Stomach (tissue), 4 donors: ENCODE measurements around the gene SND1.

ENCODE experiments used
- POLR2A ChIP-seq, 4 donors: fragments of 450-650 bp; IDR thresholded peaks; one replicate each; pipeline ENCODE4 v1.6.1; 2016; ENCODE audit warnings: antibody characterized with exemption in 4 of 4, control low read depth in 2 of 4, mild to moderate bottlenecking in 1 of 4, moderate library complexity in 1 of 4
- POLR2AphosphoS5 ChIP-seq, 3 donors: sonication (generic); formaldehyde crosslinking; IDR thresholded peaks; one replicate each; pipeline ENCODE4 v1.6.1; 2016; ENCODE audit warnings: antibody characterized with exemption in 3 of 3
- TF ChIP-seq, protein P1 (sequence below), 7 experiments: fragments of 450-650 bp in 4 of 7; fragments of 200-600 bp in 3 of 7; sonication (generic) in 3 of 7; IDR thresholded peaks; one replicate each; pipeline ENCODE4 v1.5.1; 2016 to 2019; ENCODE audit warnings: antibody characterized with exemption in 7 of 7, control low read depth in 2 of 7, mild to moderate bottlenecking in 1 of 7

- TF ChIP-seq, protein P1, sequence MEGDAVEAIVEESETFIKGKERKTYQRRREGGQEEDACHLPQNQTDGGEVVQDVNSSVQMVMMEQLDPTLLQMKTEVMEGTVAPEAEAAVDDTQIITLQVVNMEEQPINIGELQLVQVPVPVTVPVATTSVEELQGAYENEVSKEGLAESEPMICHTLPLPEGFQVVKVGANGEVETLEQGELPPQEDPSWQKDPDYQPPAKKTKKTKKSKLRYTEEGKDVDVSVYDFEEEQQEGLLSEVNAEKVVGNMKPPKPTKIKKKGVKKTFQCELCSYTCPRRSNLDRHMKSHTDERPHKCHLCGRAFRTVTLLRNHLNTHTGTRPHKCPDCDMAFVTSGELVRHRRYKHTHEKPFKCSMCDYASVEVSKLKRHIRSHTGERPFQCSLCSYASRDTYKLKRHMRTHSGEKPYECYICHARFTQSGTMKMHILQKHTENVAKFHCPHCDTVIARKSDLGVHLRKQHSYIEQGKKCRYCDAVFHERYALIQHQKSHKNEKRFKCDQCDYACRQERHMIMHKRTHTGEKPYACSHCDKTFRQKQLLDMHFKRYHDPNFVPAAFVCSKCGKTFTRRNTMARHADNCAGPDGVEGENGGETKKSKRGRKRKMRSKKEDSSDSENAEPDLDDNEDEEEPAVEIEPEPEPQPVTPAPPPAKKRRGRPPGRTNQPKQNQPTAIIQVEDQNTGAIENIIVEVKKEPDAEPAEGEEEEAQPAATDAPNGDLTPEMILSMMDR (IDR thresholded peaks at IDR 0.05) = no peak
- no peak for TF ChIP-seq POLR2AphosphoS5 (IDR thresholded peaks at IDR 0.05)
- no peak for TF ChIP-seq POLR2A (IDR thresholded peaks at IDR 0.05)
These were observed 447.2 kb downstream of the SND1 start for GRCh38 chr7:128099204-128099671.
